HepG2 (cell line): Measurements from ENCODE around the gene RPL37. TPM values are rescaled to one million over a fixed set of nuclear protein-coding genes. Genes with fewer than 3 reads are reported as not detected.

Experiments
- CREB3 ChIP-seq: sonication (generic); formaldehyde crosslinking; IDR thresholded peaks from 2 replicates; pipeline ENCODE4 v1.5.0; 2020; ENCODE audit warnings: missing genetic modification reagents
- HMGXB4 ChIP-seq, 2 experiments: sonication (generic) in 1 of 2; formaldehyde crosslinking in 1 of 2; IDR thresholded peaks; 2 replicates each; pipeline versions ENCODE4 v1.4.0 to v1.6.1; 2018 to 2020; ENCODE audit warnings: missing genetic modification reagents in 2 of 2, borderline replicate concordance in 1 of 2, low read depth in 1 of 2, mild to moderate bottlenecking in 1 of 2, missing biosample characterization in 1 of 2
- ISX ChIP-seq: sonication (generic); formaldehyde crosslinking; conservative IDR thresholded peaks from 2 replicates; pipeline ENCODE4 v1.5.0; 2020; ENCODE audit warnings: missing genetic modification reagents
- MEIS1 ChIP-seq: sonication (generic); formaldehyde crosslinking; IDR thresholded peaks from 2 replicates; pipeline ENCODE4 v1.9.0; 2021; ENCODE audit warnings: mild to moderate bottlenecking, missing genetic modification reagents, moderate library complexity, borderline replicate concordance
- MXD4 ChIP-seq: IDR thresholded peaks from 2 replicates; pipeline ENCODE4 v1.6.1; 2016; ENCODE audit warnings: mild to moderate bottlenecking, missing biosample characterization, missing genetic modification reagents
- NONO ChIP-seq, 2 experiments: fragments of 450-650 bp in 1 of 2; sonication (generic) in 1 of 2; formaldehyde crosslinking in 1 of 2; IDR thresholded peaks in 1 of 2; conservative IDR thresholded peaks in 1 of 2; 2 replicates each; pipeline versions ENCODE4 v1.6.1 to v1.8.0; 2017 to 2022; ENCODE audit warnings: mild to moderate bottlenecking in 1 of 2, missing genetic modification reagents in 1 of 2, moderate library complexity in 1 of 2
- TAF1 ChIP-seq: sonication (generic); formaldehyde crosslinking; IDR thresholded peaks from 2 replicates; pipeline ENCODE4 v1.4.0; 2020; ENCODE audit warnings: missing genetic modification reagents
- ZEB1 ChIP-seq: IDR thresholded peaks from 2 replicates; pipeline ENCODE4 v1.6.1; 2012; ENCODE audit warnings: mild to moderate bottlenecking, low read depth, inconsistent platforms; ENCODE audit not compliant: insufficient replicate concordance
- ZFP36 ChIP-seq: fragments of 150-350 bp; IDR thresholded peaks from 2 replicates; pipeline ENCODE4 v1.6.1; 2018; ENCODE audit warnings: borderline replicate concordance, low read length, low read depth; ENCODE audit not compliant: partially characterized antibody
- ZNF160 ChIP-seq: sonication (generic); formaldehyde crosslinking; IDR thresholded peaks from 2 replicates; pipeline ENCODE4 v1.8.0; 2022; ENCODE audit warnings: mild to moderate bottlenecking, inconsistent platforms, missing genetic modification reagents
- ZNF30 ChIP-seq: sonication (generic); formaldehyde crosslinking; IDR thresholded peaks from 2 replicates; pipeline ENCODE4 v1.5.0; 2020; ENCODE audit warnings: mild to moderate bottlenecking, missing genetic modification reagents
- ZNF556 ChIP-seq: sonication (generic); formaldehyde crosslinking; IDR thresholded peaks from 2 replicates; pipeline ENCODE4 v1.4.0; 2020; ENCODE audit warnings: mild to moderate bottlenecking, missing genetic modification reagents, borderline replicate concordance
- ZNF558 ChIP-seq: sonication (generic); formaldehyde crosslinking; IDR thresholded peaks from 2 replicates; pipeline ENCODE4 v1.9.0; 2022; ENCODE audit warnings: mild to moderate bottlenecking, missing genetic modification reagents, borderline replicate concordance
- ZNF597 ChIP-seq: sonication (generic); formaldehyde crosslinking; IDR thresholded peaks from 2 replicates; pipeline ENCODE4 v1.5.0; 2020; ENCODE audit warnings: missing genetic modification reagents
- ZNF687 ChIP-seq: sonication (generic); formaldehyde crosslinking; IDR thresholded peaks from 2 replicates; pipeline ENCODE4 v1.5.1; 2020; ENCODE audit warnings: mild to moderate bottlenecking, missing genetic modification reagents, moderate library complexity
- ZXDC ChIP-seq: sonication (generic); formaldehyde crosslinking; IDR thresholded peaks from 2 replicates; pipeline ENCODE4 v1.5.0; 2020; ENCODE audit warnings: mild to moderate bottlenecking, missing genetic modification reagents
- polyA plus RNA-seq, 8 experiments: library from polyadenylated mRNA; depleted of rRNA in 3 of 8; stranded (reverse) in 7 of 8; unstranded in 1 of 8; fragments of >200 nt; fragmentation: Illumina TruSeq in 4 of 8; extraction: Trizol in 4 of 8; gene quantifications; 2 replicates each; pipeline versions ENCODE4 v1.2.1 to v1.2.3, GENCODE V29; 2011 to 2016; ENCODE audit warnings: low read depth in 4 of 8, missing spikeins in 1 of 8, mixed read lengths in 1 of 8; ENCODE audit not compliant: insufficient read depth in 1 of 8
- total RNA-seq, 5 experiments: library from RNA; depleted of rRNA; stranded (reverse); fragments of >200 nt; fragmentation: Illumina TruSeq; extraction: Trizol; gene quantifications; 2 replicates each; pipeline ENCODE4 v1.2.3, GENCODE V29; 2016; ENCODE audit warnings: low read depth in 1 of 5

Gene RPL37
- total and polyA plus RNA-seq, 2 of the 13 experiments (the other 11 are each of a cell fraction or from before 2014, with no cell fraction given) = 1,981 to 3,367 TPM

GRCh38 chr5:40798012-40798800 is 36.8 kb downstream of the RPL37 start, which contains the start of gene PRKAA1 (continued):
- peak; percentile 82; the same call in 1 of the 2 replicates for TF ChIP-seq CREB3 (CRISPR knock-in tag)
- peak; percentile 56; the same call in 1 of the 2 replicates for TF ChIP-seq ISX
- TF ChIP-seq ZXDC (CRISPR knock-in tag) = no peak
- peak; percentile 55; the same call in 1 of the 2 replicates for TF ChIP-seq ZNF160
- TF ChIP-seq TAF1 (CRISPR knock-in tag) = peak; percentile 85
- TF ChIP-seq NONO (IDR thresholded peaks at IDR 0.05) = no peak
- TF ChIP-seq NONO (CRISPR knock-in tag; conservative IDR thresholded peaks at IDR 0.05) = peak; percentile 49; the same call in 1 of the 2 replicates
- TF ChIP-seq HMGXB4 (CRISPR knock-in tag; IDR thresholded peaks at IDR 0.05; ENCODE audit: borderline replicate concordance in 1 of 2, low read depth in 1 of 2) = peak; percentile 84 to 92
- TF ChIP-seq MEIS1 (CRISPR knock-in tag) = peak; percentile 33; the same call in 1 of the 2 replicates
- peak; percentile 87 for TF ChIP-seq ZNF687 (CRISPR knock-in tag)
- TF ChIP-seq MXD4 (CRISPR knock-in tag) = peak; percentile 76; the same call in 1 of the 2 replicates
- peak; percentile 32; the same call in 1 of the 2 replicates for TF ChIP-seq ZNF556 (CRISPR knock-in tag)
- no peak for TF ChIP-seq ZNF30
- TF ChIP-seq ZNF597 = no peak
- no peak for TF ChIP-seq ZEB1
- 0 out of 2 replicates have a peak, but pooled peaks have one; percentile 69 for TF ChIP-seq ZNF558
- no peak for TF ChIP-seq ZFP36
